ENCODE results near the gene HEXIM1.
A peak's percentile ranks its signal among the peaks of the same experiment; 100 is the strongest.

HEXIM1 gene

GRCh38 chr17:45130681-45131615, 17.3 kb upstream of the HEXIM1 start:
- DNase-seq: no peak

- DNase-seq: no peak
Measured at GRCh38 chr17:45131616-45132319, 16.5 kb upstream of the HEXIM1 start.

GRCh38 chr17:45132320-45132571, 16.0 kb upstream of the HEXIM1 start, which contains the start of gene PLCD3:
Gene PLCD3 (minus strand): TSS chr17:45132515. CDS start chr17:45132410, 105 bp downstream.
- DNase-seq: no peak

GRCh38 chr17:45132572-45133463, 15.5 kb upstream of the HEXIM1 start:
- DNase-seq: peak; percentile 39

- DNase-seq: peak; percentile 94
Measured at GRCh38 chr17:45135192-45135977, 12.9 kb upstream of the HEXIM1 start, which contains the start of gene ACBD4. Gene ACBD4 (plus strand): TSS chr17:45135687. CDS start chr17:45136145, 458 bp downstream.

- no peak for DNase-seq
Measured at GRCh38 chr17:45135978-45136791, 12.1 kb upstream of the HEXIM1 start.

- no peak for DNase-seq
Measured at GRCh38 chr17:45136846-45137560, 11.3 kb upstream of the HEXIM1 start.

GRCh38 chr17:45137561-45138305, 10.5 kb upstream of the HEXIM1 start:
- DNase-seq: no peak

GRCh38 chr17:45138911-45139532, 9.3 kb upstream of the HEXIM1 start:
- DNase-seq: no peak

- DNase-seq: no peak
Measured at GRCh38 chr17:45139533-45139920, 8.7 kb upstream of the HEXIM1 start.

- no peak for DNase-seq
Measured at GRCh38 chr17:45143094-45143670, 5.1 kb upstream of the HEXIM1 start.

GRCh38 chr17:45143767-45144198, 4.5 kb upstream of the HEXIM1 start:
- DNase-seq: no peak

- no peak for DNase-seq
Measured at GRCh38 chr17:45144199-45145034, 3.9 kb upstream of the HEXIM1 start.

- no peak for DNase-seq
Measured at GRCh38 chr17:45145035-45145389, 3.3 kb upstream of the HEXIM1 start.

GRCh38 chr17:45146166-45146565, 2.1 kb upstream of the HEXIM1 start:
- no peak for DNase-seq

- DNase-seq: no peak
Measured at GRCh38 chr17:45146592-45146889, 1.7 kb upstream of the HEXIM1 start.

GRCh38 chr17:45146890-45147580, 1.2 kb upstream of the HEXIM1 start:
- peak; percentile 76 for DNase-seq

Data from NCI-H1105 (cell line).